ENCODE data around the gene SLC10A3. TPM values are rescaled to one million over a fixed set of nuclear protein-coding genes. Genes with fewer than 3 reads are reported as not detected.

Gene SLC10A3
- total and polyA plus RNA-seq, 2 donors (not counting 1 experiment from before 2014, with no cell fraction given): 15.2 to 16.0 TPM

- H2AFZ ChIP-seq (ENCODE audit: low read length): no peak overlapping the region
- H3K27me3 ChIP-seq (ENCODE audit: control insufficient read depth, insufficient read depth, low read length): no peaks in the 10 kb centered on the region
- TF ChIP-seq EZH2 (IDR thresholded peaks at IDR 0.05; ENCODE audit: low read length, missing control alignments) (no peak), CTCF (conservative IDR thresholded peaks at IDR 0.05 in 1 of 2, IDR thresholded peaks at IDR 0.05 in 1 of 2; ENCODE audit: low read depth in 1 of 2, low read length in 2 of 2) (no peak)
- H3K4me2 ChIP-seq (ENCODE audit: extremely low read depth, insufficient read depth, low read length): no peak overlapping the region
- H3K4me3 ChIP-seq (replicated peaks in 1 of 4; ENCODE audit: control extremely low read depth in 1 of 4, insufficient read depth in 1 of 4, low read depth in 3 of 4, low read length in 4 of 4): no peak overlapping the region
- peaks cover 8% of the 10 kb centered on the region for H3K36me3 ChIP-seq (ENCODE audit: control insufficient read depth, insufficient read depth, low read length)
- no peaks in the 10 kb centered on the region for H4K20me1 ChIP-seq (ENCODE audit: control insufficient read depth, extremely low read depth, insufficient read depth, low read length)
- peaks cover 7% of the 10 kb centered on the region for H3K4me1 ChIP-seq (ENCODE audit: control insufficient read depth, extremely low read depth, insufficient read depth, low read length)
- no peak for DNase-seq (ENCODE audit: low read depth in 2 of 2)
- H3K9me3 ChIP-seq (ENCODE audit: control insufficient read depth, insufficient read depth, low read depth, low read length): no peaks in the 10 kb centered on the region
- peaks cover 23% of the 10 kb centered on the region for H3K79me2 ChIP-seq (ENCODE audit: control insufficient read depth, insufficient read depth, low read length)
- H3K9ac ChIP-seq (ENCODE audit: insufficient read depth, low read length): no peak overlapping the region
- no peak overlapping the region for H3K27ac ChIP-seq (ENCODE audit: insufficient read depth, low read length)
Observed at GRCh38 chrX:154449618-154450017, 40.8 kb downstream of the SLC10A3 start.

- Histone ChIP-seq H3K27me3 (ENCODE audit: control insufficient read depth, insufficient read depth, low read length) (no peaks in the 10 kb centered on the region), H3K4me2 (ENCODE audit: extremely low read depth, insufficient read depth, low read length) (no peak overlapping the region), H2AFZ (ENCODE audit: low read length) (no peak overlapping the region), H3K27ac (ENCODE audit: insufficient read depth, low read length) (no peak overlapping the region), H3K9ac (ENCODE audit: insufficient read depth, low read length) (no peak overlapping the region), H3K9me3 (ENCODE audit: control insufficient read depth, insufficient read depth, low read depth, low read length) (no peaks in the 10 kb centered on the region), H3K4me1 (ENCODE audit: control insufficient read depth, extremely low read depth, insufficient read depth, low read length) (peaks cover 7% of the 10 kb centered on the region), H3K4me3 (replicated peaks in 1 of 4; ENCODE audit: control extremely low read depth in 1 of 4, insufficient read depth in 1 of 4, low read depth in 3 of 4, low read length in 4 of 4) (no peak overlapping the region), H3K36me3 (ENCODE audit: control insufficient read depth, insufficient read depth, low read length) (peaks cover 8% of the 10 kb centered on the region), H3K79me2 (ENCODE audit: control insufficient read depth, insufficient read depth, low read length) (peaks cover 26% of the 10 kb centered on the region), H4K20me1 (ENCODE audit: control insufficient read depth, extremely low read depth, insufficient read depth, low read length) (no peaks in the 10 kb centered on the region)
- no peak for DNase-seq (ENCODE audit: low read depth in 2 of 2)
- no peak for TF ChIP-seq CTCF (conservative IDR thresholded peaks at IDR 0.05 in 1 of 2, IDR thresholded peaks at IDR 0.05 in 1 of 2; ENCODE audit: low read depth in 1 of 2, low read length in 2 of 2)
- no peak for TF ChIP-seq EZH2 (IDR thresholded peaks at IDR 0.05; ENCODE audit: low read length, missing control alignments)
Observed at GRCh38 chrX:154448484-154448883, 41.9 kb downstream of the SLC10A3 start.

GRCh38 chrX:154446430-154446829 is 44.0 kb downstream of the SLC10A3 start:
- no peak for DNase-seq (ENCODE audit: low read depth in 2 of 2)
- Histone ChIP-seq H3K79me2 (ENCODE audit: control insufficient read depth, insufficient read depth, low read length) (peaks cover 27% of the 10 kb centered on the region), H3K27ac (ENCODE audit: insufficient read depth, low read length) (no peak overlapping the region), H3K4me1 (ENCODE audit: control insufficient read depth, extremely low read depth, insufficient read depth, low read length) (peaks cover 7% of the 10 kb centered on the region), H3K4me3 (replicated peaks in 1 of 4; ENCODE audit: control extremely low read depth in 1 of 4, insufficient read depth in 1 of 4, low read depth in 3 of 4, low read length in 4 of 4) (no peak overlapping the region), H3K36me3 (ENCODE audit: control insufficient read depth, insufficient read depth, low read length) (peaks cover 16% of the 10 kb centered on the region), H3K9me3 (ENCODE audit: control insufficient read depth, insufficient read depth, low read depth, low read length) (no peaks in the 10 kb centered on the region), H2AFZ (ENCODE audit: low read length) (no peak overlapping the region), H3K9ac (ENCODE audit: insufficient read depth, low read length) (no peak overlapping the region), H4K20me1 (ENCODE audit: control insufficient read depth, extremely low read depth, insufficient read depth, low read length) (no peaks in the 10 kb centered on the region), H3K27me3 (ENCODE audit: control insufficient read depth, insufficient read depth, low read length) (no peaks in the 10 kb centered on the region), H3K4me2 (ENCODE audit: extremely low read depth, insufficient read depth, low read length) (no peak overlapping the region)
- TF ChIP-seq EZH2 (IDR thresholded peaks at IDR 0.05; ENCODE audit: low read length, missing control alignments) (no peak), CTCF (conservative IDR thresholded peaks at IDR 0.05 in 1 of 2, IDR thresholded peaks at IDR 0.05 in 1 of 2; ENCODE audit: low read depth in 1 of 2, low read length in 2 of 2) (no peak)
